AG09309 (cell line): ENCODE measurements around the gene ADAMTSL3.

Source experiments
- DNase-seq: peaks from one replicate; pipeline ENCODE4 v3.0.0-alpha.2; 2010; ENCODE audit warnings: low read depth
- H3K4me3 ChIP-seq: 2 replicates; pipeline ENCODE4 v1.5.1; 2011; ENCODE audit warnings: mild to moderate bottlenecking, low read depth, low read length, moderate library complexity; ENCODE audit not compliant: control insufficient read depth
- TF ChIP-seq, protein P1 (sequence below): IDR thresholded peaks from 2 replicates; pipeline ENCODE4 v1.5.1; 2011; ENCODE audit warnings: mild to moderate bottlenecking, low read depth, low read length, inconsistent platforms; ENCODE audit not compliant: insufficient read depth, control insufficient read depth; ENCODE audit errors: missing control alignments

Gene ADAMTSL3

DNA sequence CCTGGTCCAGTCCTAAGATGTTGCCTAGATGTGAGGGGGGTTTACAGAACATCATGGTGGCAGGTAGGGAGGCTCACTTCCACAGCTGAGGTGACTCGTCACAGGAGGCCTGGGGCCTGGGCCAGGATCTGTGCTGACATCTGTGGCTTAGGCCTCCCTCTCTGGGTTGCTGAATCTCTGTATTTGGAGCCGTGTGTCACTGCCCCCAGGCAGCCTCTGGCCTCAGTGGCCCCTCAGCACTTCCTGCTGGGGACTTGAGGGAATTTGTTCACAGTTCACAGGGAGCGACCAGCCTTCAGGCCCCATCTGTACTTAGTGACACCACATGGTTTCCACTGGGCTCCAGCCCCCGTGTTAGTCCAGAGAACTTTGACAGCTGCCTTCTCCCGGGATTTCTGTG, 41.7 kb upstream of the ADAMTSL3 start:
- TF ChIP-seq, protein P1, sequence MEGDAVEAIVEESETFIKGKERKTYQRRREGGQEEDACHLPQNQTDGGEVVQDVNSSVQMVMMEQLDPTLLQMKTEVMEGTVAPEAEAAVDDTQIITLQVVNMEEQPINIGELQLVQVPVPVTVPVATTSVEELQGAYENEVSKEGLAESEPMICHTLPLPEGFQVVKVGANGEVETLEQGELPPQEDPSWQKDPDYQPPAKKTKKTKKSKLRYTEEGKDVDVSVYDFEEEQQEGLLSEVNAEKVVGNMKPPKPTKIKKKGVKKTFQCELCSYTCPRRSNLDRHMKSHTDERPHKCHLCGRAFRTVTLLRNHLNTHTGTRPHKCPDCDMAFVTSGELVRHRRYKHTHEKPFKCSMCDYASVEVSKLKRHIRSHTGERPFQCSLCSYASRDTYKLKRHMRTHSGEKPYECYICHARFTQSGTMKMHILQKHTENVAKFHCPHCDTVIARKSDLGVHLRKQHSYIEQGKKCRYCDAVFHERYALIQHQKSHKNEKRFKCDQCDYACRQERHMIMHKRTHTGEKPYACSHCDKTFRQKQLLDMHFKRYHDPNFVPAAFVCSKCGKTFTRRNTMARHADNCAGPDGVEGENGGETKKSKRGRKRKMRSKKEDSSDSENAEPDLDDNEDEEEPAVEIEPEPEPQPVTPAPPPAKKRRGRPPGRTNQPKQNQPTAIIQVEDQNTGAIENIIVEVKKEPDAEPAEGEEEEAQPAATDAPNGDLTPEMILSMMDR: no peak
- no peak overlapping the region for H3K4me3 ChIP-seq
- DNase-seq: no peak

DNA sequence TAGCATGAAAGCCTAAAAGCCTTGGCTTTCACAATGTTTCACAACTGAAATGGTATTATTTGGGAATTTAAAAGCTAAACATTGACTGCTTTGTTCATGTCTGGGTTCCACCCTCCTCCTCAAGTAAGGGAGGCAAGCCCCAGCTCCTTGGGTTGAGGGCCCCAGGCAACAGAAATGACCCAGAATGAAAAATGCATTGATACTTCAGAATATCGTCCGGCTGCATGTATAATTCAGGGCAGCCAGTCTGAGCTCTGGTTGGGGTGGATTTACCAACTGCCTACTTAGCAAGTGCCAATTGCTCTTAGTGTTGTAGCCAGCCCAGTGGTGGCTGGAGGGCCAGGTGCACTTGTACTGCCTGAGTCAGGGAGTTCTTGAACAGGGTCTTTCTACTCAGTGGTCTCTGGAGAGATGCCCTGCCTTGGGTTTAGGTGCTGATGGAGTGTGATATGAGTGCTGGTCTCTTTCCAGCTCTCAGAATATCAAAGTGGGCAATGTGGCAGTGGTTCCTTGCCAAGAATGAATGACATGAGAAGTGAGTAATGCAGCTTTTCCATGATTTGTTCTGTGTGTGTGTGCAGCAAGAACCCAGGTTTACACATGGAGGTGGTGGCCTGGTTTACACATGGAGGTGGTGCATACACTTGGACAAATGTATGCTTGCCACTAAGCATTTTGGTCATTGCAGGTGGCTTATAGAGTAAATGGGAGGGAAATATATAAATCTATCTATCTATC, 40.9 kb upstream of the ADAMTSL3 start:
- H3K4me3 ChIP-seq: no peak overlapping the region
- DNase-seq: no peak
- TF ChIP-seq, protein P1: no peak

DNA sequence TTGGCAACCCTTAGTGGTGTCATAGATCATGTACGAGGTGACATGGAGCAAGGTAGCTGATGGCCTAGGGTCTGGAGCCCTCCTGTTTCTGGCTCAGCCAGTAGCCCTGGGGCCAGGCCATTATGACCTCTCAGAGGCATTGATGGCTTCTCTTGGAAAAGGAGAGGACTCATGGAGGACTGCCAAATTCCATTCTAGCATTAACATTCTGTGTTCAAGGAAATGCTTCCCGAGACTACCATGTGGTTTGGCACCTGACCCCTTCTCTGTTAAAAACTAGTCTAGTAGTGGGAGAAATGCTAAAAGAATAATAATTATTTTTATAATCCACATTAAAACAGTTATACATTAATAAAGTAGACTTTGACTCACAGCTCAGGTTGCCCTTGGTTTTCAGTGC, 40.2 kb upstream of the ADAMTSL3 start:
- no peak overlapping the region for H3K4me3 ChIP-seq
- no peak for DNase-seq
- TF ChIP-seq, protein P1: no peak

DNA sequence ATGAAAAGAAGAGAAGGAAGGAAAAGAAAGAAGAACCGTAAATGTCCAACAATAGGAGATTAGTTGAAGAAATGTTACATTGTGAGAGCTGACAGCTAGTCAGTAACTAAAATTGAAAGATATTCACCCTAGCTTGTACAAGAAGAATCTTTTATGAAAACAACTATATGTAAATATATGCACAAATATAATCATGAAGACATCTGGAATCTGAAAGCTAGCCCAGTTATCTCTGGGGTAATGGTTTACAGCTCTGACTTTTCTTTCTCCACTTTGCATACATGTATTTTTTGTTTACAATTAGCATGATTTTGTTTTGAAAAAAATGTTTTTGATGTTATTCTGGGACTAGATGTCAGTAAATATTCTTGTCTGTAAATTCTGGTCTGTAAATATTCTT, 37.1 kb upstream of the ADAMTSL3 start:
- DNase-seq: no peak
- TF ChIP-seq, protein P1: no peak
- H3K4me3 ChIP-seq: no peak overlapping the region

DNA sequence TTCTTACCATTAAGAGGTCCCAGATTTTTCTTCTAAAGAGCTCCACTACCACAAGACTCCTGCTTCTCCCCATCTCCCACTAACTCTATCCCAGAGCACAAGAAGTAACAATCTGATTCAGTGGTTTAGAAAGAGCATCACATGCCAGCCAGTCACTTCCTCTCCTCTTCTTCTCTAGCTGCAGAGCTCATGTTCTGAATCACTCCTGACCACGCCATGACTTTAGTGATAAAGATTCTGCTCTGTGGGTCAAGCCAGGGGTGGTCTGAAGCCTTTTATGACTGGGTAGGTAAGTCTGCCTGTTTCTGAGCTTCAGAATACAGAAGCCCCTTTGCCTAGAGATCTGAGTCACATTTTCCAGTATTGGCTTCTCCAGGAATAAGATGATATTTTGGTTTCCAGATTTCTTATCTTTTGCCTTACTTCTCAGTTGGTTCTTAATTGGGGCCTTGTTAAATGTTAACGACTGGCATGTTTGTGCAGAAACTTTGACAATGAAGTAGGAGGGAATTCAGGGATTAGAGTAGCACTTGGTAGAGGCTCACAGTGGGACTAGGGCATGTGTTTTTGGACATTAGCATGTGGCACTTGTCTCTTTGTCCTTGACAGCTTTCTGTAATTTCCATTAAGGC, 27.6 kb upstream of the ADAMTSL3 start:
- H3K4me3 ChIP-seq: no peak overlapping the region
- DNase-seq: no peak
- TF ChIP-seq, protein P1: no peak

DNA sequence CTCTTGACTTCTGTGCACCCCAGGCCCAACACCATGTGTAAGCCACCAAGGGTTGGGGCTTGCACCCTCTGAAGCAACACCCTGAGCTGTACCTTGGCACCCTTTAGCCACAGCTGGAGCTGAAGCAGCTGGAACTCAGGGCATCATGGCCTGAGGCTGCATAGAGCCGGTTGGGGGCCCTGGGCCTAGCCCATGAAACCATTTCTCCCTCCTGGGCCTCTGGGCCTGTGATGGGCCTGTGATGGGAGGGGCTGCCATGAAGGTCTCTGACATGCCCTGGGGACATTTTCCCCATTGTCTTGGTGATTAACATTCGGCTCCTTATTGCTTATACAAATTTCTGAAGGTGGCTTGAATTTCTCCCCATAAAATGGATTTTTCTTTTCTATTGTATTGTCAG, 22.4 kb upstream of the ADAMTSL3 start:
- DNase-seq: no peak
- H3K4me3 ChIP-seq: no peak overlapping the region
- TF ChIP-seq, protein P1: no peak
